ENCODE results near the gene CENPL.

The CENPL gene

DNA sequence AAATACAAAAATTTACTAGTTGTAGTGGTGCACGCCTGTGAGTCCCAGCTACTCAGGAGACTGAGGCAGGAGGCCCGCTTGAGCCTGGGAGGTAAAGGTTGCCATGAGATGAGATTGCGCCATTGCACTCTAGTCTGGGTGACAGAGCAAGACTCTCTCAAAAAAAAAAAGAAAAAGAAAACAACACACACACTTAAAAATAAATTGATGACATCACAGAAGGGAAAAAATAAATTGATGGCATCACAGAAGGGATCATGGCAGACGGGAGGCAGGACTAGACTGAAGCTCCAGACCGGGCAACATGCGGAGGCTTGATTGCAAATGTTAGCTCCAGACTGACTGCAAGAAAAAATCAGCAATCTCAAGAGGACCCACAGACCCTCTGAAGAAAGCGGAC is 66.6 kb downstream of the CENPL start:
- Histone ChIP-seq H3K79me2 (ENCODE audit: control insufficient read depth, insufficient read depth, low read length, unreplicated experiment) (no peaks in the 10 kb centered on the region), H3K4me1 (ENCODE audit: control insufficient read depth, insufficient read depth, low read length, unreplicated experiment) (no peaks in the 10 kb centered on the region), H3K27ac (ENCODE audit: low read depth, low read length) (no peak overlapping the region), H3K36me3 (ENCODE audit: insufficient read depth, low read length) (peaks cover 47% of the 10 kb centered on the region), H3K4me3 (ENCODE audit: low read depth, low read length) (no peak overlapping the region), H2AFZ (ENCODE audit: low read length, unreplicated experiment) (no peak overlapping the region), H3K27me3 (ENCODE audit: insufficient read depth, low read length) (no peaks in the 10 kb centered on the region)

DNA sequence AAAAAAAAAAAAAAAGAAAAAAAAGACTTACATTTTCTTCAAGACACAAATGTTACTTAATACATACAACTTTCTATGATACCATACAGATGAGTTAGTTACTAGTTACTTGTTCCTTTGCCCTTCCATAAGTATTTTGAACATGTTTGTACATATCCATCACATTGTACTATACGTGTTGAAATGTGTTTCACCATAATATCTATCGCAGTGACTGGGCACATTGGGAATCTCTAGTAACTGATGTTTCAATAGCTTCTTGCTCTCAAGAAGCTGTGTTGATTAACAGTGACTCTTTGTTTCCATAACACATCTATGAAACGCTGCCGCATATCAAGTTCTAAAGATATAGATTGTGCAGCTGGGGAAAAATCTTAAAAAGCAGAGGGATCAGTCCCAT is 67.0 kb downstream of the CENPL start:
- peaks cover 47% of the 10 kb centered on the region for H3K36me3 ChIP-seq (ENCODE audit: insufficient read depth, low read length)
- H2AFZ ChIP-seq (ENCODE audit: low read length, unreplicated experiment) = no peak overlapping the region
- no peaks in the 10 kb centered on the region for H3K4me1 ChIP-seq (ENCODE audit: control insufficient read depth, insufficient read depth, low read length, unreplicated experiment)

DNA sequence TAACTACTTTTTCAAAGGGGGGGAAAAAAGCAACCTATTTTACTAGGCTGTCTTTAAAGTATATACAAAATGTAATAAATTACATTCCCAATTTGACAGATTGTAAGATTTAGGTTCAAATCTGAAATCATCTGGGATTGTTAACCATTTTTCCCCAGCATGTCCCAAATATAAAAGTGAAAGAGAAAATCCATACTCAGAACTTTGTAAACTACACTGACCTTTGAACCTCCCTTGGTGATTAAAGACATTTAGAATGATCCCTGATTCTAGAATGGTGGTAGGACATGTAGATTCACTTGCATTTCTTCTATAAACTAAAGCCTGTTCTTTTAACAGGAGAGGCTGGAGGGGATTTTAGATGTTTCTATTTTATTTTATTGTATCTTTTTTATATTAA is 70.9 kb downstream of the CENPL start:
- Histone ChIP-seq H3K79me2 (ENCODE audit: control insufficient read depth, insufficient read depth, low read length, unreplicated experiment) (peaks cover 4% of the 10 kb centered on the region), H3K27ac (ENCODE audit: low read depth, low read length) (no peak overlapping the region), H3K36me3 (ENCODE audit: insufficient read depth, low read length) (peaks cover 41% of the 10 kb centered on the region), H3K4me3 (ENCODE audit: low read depth, low read length) (no peak overlapping the region), H3K4me1 (ENCODE audit: control insufficient read depth, insufficient read depth, low read length, unreplicated experiment) (no peaks in the 10 kb centered on the region), H3K27me3 (ENCODE audit: insufficient read depth, low read length) (no peaks in the 10 kb centered on the region), H2AFZ (ENCODE audit: low read length, unreplicated experiment) (no peak overlapping the region)

More for the DNA sequence above, 67.0 kb downstream of the CENPL start:
- Histone ChIP-seq H3K27ac (ENCODE audit: low read depth, low read length) (no peak overlapping the region), H3K79me2 (ENCODE audit: control insufficient read depth, insufficient read depth, low read length, unreplicated experiment) (no peaks in the 10 kb centered on the region), H3K4me3 (ENCODE audit: low read depth, low read length) (no peak overlapping the region), H3K27me3 (ENCODE audit: insufficient read depth, low read length) (no peaks in the 10 kb centered on the region)
